ENCODE results near the gene CDK9.

CDK9 gene

DNA sequence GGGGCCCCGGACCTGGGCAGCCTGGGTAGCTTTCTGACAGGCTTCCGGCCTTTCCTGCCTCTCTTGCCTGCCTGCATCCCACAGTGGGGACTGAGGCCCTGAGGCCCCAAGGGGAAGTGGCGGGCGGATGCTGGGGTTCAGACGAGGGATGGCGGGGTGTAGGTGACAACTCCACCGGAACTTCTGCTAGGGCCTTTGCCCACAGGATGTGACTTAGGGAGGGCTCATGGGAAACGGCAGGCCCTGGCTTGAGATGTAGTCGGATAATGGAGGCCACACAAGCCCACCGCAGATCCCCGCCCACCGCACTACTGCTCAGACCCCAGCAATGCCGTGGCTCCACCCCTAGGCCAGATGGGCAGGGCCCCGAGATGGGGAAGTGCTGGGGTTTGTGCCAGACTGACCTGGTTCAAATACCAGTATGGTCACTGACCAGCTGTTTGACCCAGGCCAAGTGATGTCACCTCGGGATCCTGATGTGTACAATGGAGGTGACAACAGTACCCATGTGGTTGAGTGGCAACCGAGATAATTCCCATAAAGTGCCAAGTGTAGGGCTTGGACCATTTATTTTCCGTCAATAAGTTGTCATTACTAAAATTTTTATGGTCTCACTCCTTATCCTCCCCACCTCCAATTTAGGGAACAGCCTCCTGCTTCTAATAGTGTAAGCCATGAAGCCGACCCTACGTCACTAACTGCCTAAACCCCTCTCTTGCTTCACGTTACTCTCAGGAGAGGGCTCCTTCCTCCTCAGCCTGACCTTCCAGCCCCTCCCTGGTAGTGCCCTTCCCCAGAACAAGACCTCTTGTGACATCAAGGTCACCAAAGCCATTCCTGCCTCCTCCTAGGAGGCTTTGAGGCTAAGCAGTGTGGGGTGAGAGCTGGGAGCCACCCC, 2.5 kb upstream of the CDK9 start:
- TF ChIP-seq, protein P1, sequence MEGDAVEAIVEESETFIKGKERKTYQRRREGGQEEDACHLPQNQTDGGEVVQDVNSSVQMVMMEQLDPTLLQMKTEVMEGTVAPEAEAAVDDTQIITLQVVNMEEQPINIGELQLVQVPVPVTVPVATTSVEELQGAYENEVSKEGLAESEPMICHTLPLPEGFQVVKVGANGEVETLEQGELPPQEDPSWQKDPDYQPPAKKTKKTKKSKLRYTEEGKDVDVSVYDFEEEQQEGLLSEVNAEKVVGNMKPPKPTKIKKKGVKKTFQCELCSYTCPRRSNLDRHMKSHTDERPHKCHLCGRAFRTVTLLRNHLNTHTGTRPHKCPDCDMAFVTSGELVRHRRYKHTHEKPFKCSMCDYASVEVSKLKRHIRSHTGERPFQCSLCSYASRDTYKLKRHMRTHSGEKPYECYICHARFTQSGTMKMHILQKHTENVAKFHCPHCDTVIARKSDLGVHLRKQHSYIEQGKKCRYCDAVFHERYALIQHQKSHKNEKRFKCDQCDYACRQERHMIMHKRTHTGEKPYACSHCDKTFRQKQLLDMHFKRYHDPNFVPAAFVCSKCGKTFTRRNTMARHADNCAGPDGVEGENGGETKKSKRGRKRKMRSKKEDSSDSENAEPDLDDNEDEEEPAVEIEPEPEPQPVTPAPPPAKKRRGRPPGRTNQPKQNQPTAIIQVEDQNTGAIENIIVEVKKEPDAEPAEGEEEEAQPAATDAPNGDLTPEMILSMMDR (IDR thresholded peaks at IDR 0.05; ENCODE audit: low read depth, low read length): no peak
- no peak for DNase-seq (ENCODE audit: extremely low read depth, low read depth)

DNA sequence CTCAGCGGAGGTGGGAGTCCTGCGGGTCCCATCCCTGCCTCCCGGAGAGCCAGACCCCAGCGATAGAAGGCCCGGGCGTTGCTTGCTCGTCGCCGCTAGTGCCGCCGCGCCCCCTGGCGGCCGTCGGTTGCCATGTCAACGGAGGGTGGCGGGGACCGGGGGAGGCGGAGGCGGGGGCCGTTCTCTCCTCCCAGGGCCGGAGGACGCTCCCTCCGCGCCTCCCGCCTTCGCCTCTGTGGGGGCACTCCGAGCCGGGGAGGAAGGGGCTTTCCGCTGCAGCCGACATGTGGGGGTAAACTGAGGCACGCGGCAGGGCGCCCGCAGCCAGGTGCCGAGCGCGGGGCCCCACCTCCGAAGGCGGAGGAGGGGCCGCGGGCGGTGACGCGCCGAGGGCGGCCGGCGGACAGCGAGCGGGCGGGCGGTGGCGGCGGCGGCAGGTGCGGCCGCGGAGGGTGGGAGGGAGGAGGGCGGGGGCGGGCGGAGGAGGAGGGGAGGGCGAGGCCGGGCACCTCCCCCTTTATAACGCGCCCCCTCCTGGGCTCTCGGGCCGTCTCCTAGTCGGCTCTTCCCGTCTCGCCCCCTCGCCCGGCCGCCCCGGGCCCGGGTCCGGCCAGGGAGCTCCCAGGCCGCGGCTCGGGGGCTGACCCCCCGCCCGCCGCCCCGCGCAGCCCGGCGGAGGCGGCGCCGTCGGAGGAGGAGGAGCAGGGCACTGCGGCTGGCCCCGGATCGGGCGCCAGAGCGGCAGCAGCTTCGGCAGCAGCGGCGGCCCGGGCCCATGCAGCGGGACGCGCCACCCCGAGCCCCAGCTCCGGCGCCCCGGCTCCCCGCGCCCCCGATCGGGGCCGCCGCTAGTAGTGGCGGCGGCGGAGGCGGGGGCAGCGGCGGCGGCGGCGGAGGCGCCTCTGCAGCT, 556 bp upstream of the CDK9 start:
- TF ChIP-seq, protein P1 (IDR thresholded peaks at IDR 0.05; ENCODE audit: low read depth, low read length): peak; percentile 73

DNA sequence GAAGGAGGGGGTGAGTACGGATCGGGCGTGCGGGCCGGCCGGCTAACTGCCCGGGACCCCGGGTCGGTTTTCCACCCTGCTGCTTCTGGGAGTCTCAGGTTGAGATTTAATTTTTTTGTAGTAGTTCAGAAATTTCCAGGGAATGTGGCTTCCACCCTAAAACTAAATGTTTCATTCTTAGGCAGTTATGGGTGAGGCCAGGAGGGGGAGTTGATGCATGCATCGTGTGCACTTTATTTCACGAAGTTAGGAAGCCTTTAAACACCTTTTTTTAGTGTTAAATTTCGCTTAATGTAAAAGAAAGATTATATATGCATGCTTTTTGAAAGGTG, 905 bp downstream of the CDK9 start:
- TF ChIP-seq, protein P1 (IDR thresholded peaks at IDR 0.05; ENCODE audit: low read depth, low read length): peak; percentile 49
- no peak for DNase-seq (ENCODE audit: extremely low read depth, low read depth)

More for the DNA sequence above, 556 bp upstream of the CDK9 start:
- no peak for DNase-seq (ENCODE audit: extremely low read depth, low read depth)

DNA sequence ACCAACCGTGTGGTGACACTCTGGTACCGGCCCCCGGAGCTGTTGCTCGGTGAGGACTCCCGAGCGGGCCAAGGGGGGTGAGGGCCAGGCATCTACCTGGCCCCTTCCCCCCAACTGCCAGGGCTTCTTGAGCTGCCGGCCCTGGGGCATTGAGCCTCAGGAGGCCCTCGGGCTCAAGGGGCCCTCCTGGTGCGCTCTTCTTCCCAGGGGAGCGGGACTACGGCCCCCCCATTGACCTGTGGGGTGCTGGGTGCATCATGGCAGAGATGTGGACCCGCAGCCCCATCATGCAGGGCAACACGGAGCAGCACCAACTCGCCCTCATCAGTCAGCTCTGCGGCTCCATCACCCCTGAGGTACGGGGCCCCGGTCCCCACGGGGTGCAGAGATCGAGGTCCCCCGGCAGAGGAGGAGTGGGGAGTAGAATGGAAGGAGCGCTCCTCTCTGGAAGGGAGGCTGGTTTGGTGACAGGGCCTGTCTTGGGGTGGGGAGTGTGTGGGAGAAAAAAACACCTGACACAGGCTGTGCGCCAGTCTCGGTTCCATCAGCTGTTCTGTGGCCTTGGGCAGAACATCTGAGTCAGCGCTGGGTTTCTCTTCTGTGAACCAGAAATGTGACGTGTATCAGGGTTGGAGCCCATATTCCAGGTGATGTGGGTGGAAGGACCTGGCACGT, 2.6 kb downstream of the CDK9 start:
- DNase-seq (ENCODE audit: extremely low read depth, low read depth): no peak
- TF ChIP-seq, protein P1 (IDR thresholded peaks at IDR 0.05; ENCODE audit: low read depth, low read length): no peak

DNA sequence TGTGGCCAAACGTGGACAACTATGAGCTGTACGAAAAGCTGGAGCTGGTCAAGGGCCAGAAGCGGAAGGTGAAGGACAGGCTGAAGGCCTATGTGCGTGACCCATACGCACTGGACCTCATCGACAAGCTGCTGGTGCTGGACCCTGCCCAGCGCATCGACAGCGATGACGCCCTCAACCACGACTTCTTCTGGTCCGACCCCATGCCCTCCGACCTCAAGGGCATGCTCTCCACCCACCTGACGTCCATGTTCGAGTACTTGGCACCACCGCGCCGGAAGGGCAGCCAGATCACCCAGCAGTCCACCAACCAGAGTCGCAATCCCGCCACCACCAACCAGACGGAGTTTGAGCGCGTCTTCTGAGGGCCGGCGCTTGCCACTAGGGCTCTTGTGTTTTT, 3.3 kb downstream of the CDK9 start:
- TF ChIP-seq, protein P1 (IDR thresholded peaks at IDR 0.05; ENCODE audit: low read depth, low read length): no peak

DNA sequence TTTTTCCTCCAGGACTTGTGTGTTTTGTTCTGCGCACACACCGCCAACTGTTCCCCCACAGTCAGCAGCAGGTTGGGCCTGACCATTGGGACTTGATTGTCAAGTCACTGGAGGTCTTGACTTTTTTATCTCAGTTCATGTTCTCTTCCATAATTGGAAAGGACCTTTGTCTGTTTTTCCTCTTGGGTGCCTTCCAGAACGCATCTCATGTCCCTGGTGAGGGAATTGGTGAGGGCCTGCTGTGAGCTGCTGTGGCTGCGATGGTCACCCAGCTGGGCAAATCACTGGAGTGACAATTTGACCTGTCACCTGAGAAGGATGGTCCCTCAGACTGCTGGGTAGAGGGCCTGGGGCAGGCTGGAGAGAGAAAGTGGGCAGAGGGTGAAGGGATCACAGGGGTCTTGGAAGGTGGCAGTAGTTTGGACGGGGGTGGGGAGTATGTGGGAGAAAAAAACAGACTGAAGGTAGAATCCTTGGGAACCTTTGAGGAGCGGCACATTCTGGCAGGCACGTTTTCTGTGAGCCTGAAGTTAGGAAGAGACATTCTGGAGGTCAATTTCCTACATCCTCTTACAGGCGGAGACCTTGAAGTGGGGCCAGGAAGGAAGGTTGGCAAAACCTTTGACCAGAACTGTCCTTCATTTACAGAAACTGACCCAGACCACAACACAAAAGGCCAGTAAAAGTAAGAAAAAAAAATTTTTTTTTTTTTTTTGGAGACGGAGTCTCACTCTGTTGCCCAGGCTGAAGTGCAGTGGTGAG, 4.4 kb downstream of the CDK9 start:
- no peak for DNase-seq (ENCODE audit: extremely low read depth, low read depth)
- TF ChIP-seq, protein P1 (IDR thresholded peaks at IDR 0.05; ENCODE audit: low read depth, low read length): no peak

More for the DNA sequence above, 3.3 kb downstream of the CDK9 start:
- DNase-seq (ENCODE audit: extremely low read depth, low read depth): no peak
